GM23338 (cell line): ENCODE measurements around the gene TPCN2. TPM values are rescaled to one million over a fixed set of nuclear protein-coding genes. Genes with fewer than 3 reads are reported as not detected.
A peak's percentile ranks its signal among the peaks of the same experiment; 100 is the strongest.

Experiments
- ATAC-seq: fragments of 200-7000 bp; cut with Tn5 transposase; 3 replicates; pipeline ENCODE4 v1.9.1; 2020
- DNase-seq: peaks from one replicate; pipeline ENCODE4 v3.0.0-alpha.2; 2015; ENCODE audit warnings: low spot score
- H2AFZ ChIP-seq: fragments of 200-600 bp; sonication (generic); 2 replicates; pipeline ENCODE4 v1.8.0; 2016; ENCODE audit warnings: antibody characterized with exemption, mild to moderate bottlenecking, moderate library complexity
- H3F3A ChIP-seq: fragments of 200-600 bp; sonication (generic); replicated peaks from 2 replicates; pipeline ENCODE4 v1.8.0; 2017; ENCODE audit warnings: antibody characterized with exemption, mixed run types, low read depth
- H3K27ac ChIP-seq: fragments of 200-600 bp; sonication (generic); 2 replicates; pipeline ENCODE4 v1.6.1; 2016; ENCODE audit warnings: low read depth
- H3K27me3 ChIP-seq: fragments of 200-600 bp; sonication (generic); 2 replicates; pipeline ENCODE4 v1.8.0; 2016; ENCODE audit warnings: mild to moderate bottlenecking, mixed run types, moderate library complexity; ENCODE audit not compliant: insufficient read depth
- H3K36me3 ChIP-seq: fragments of 200-600 bp; sonication (generic); 2 replicates; pipeline ENCODE4 v1.8.0; 2016; ENCODE audit warnings: mild to moderate bottlenecking; ENCODE audit not compliant: insufficient read depth
- H3K4me1 ChIP-seq: fragments of 200-600 bp; sonication (generic); 2 replicates; pipeline ENCODE4 v1.8.0; 2016; ENCODE audit warnings: mild to moderate bottlenecking, moderate library complexity; ENCODE audit not compliant: insufficient read depth
- H3K4me2 ChIP-seq: fragments of 200-600 bp; sonication (generic); 2 replicates; pipeline ENCODE4 v1.7.1; 2017; ENCODE audit warnings: mixed run types
- H3K4me3 ChIP-seq: fragments of 200-600 bp; sonication (generic); 2 replicates; pipeline ENCODE4 v1.6.1; 2016; ENCODE audit warnings: mixed run types
- H3K79me2 ChIP-seq: fragments of 200-600 bp; sonication (generic); replicated peaks from 2 replicates; pipeline ENCODE4 v1.8.0; 2017; ENCODE audit warnings: mild to moderate bottlenecking; ENCODE audit not compliant: insufficient read depth
- H3K9me2 ChIP-seq: fragments of 200-600 bp; sonication (generic); 2 replicates; pipeline ENCODE4 v1.8.0; 2017; ENCODE audit not compliant: insufficient read depth
- H4K20me1 ChIP-seq: fragments of 200-600 bp; sonication (generic); replicated peaks from 2 replicates; pipeline ENCODE4 v1.8.0; 2017; ENCODE audit warnings: mild to moderate bottlenecking; ENCODE audit not compliant: insufficient read depth
- H3K27ac Mint-ChIP-seq: 2 replicates; pipeline ENCODE4 v1.8.0; 2020; ENCODE audit warnings: inconsistent platforms, mild to moderate bottlenecking, moderate library complexity, mixed read lengths
- H3K27me3 Mint-ChIP-seq: 3 replicates; pipeline ENCODE4 v1.8.0; 2022; ENCODE audit warnings: low read depth, mild to moderate bottlenecking, moderate library complexity, mixed read lengths, inconsistent platforms; ENCODE audit not compliant: insufficient read depth, poor library complexity
- H3K36me3 Mint-ChIP-seq: 3 replicates; pipeline ENCODE4 v1.8.0; 2021; ENCODE audit warnings: low read depth, mild to moderate bottlenecking, inconsistent platforms, moderate library complexity, mixed read lengths
- H3K4me1 Mint-ChIP-seq: 3 replicates; pipeline ENCODE4 v1.8.0; 2020; ENCODE audit warnings: mild to moderate bottlenecking, inconsistent platforms, mixed read lengths
- H3K4me3 Mint-ChIP-seq: 3 replicates; pipeline ENCODE4 v1.8.0; 2021; ENCODE audit warnings: moderate library complexity, mild to moderate bottlenecking, inconsistent platforms, mixed read lengths
- H3K9me3 Mint-ChIP-seq: 3 replicates; pipeline ENCODE4 v1.8.0; 2020; ENCODE audit warnings: moderate library complexity, mild to moderate bottlenecking, inconsistent platforms, mixed read lengths
- EZH2 ChIP-seq: fragments of 200-600 bp; sonication (generic); IDR thresholded peaks from one replicate; pipeline ENCODE4 v1.8.0; 2017; ENCODE audit warnings: antibody characterized with exemption, mild to moderate bottlenecking, low read depth; ENCODE audit not compliant: unreplicated experiment
- EZH2phosphoT487 ChIP-seq: fragments of 200-600 bp; sonication (generic); IDR thresholded peaks from one replicate; pipeline ENCODE4 v1.8.1; 2018; ENCODE audit warnings: antibody characterized with exemption; ENCODE audit not compliant: unreplicated experiment
- JUNB ChIP-seq: IDR thresholded peaks from one replicate; pipeline ENCODE4 v1.6.1; 2016; ENCODE audit warnings: antibody characterized with exemption; ENCODE audit not compliant: unreplicated experiment
- NANOG ChIP-seq: IDR thresholded peaks from 2 replicates; pipeline ENCODE4 v1.6.1; 2016; ENCODE audit warnings: antibody characterized with exemption, borderline replicate concordance
- POLR2AphosphoS5 ChIP-seq: IDR thresholded peaks from 2 replicates; pipeline ENCODE4 v1.6.1; 2016; ENCODE audit warnings: antibody characterized with exemption, low read depth
- REST ChIP-seq: IDR thresholded peaks from one replicate; pipeline ENCODE4 v1.6.1; 2018; ENCODE audit warnings: antibody characterized with exemption; ENCODE audit not compliant: unreplicated experiment
- ZNF114 ChIP-seq: fragments of 250-450 bp; sonication (Bioruptor Pico); IDR thresholded peaks from 2 replicates; pipeline ENCODE4 v1.5.0; 2020; ENCODE audit warnings: mild to moderate bottlenecking, moderate library complexity
- ZNF331 ChIP-seq: fragments of 250-450 bp; sonication (Bioruptor Pico); IDR thresholded peaks from 2 replicates; pipeline ENCODE4 v1.5.0; 2020; ENCODE audit warnings: low read depth, mild to moderate bottlenecking, moderate library complexity
- ZNF462 ChIP-seq: fragments of 250-450 bp; sonication (Bioruptor Pico); IDR thresholded peaks from 2 replicates; pipeline ENCODE4 v1.5.0; 2020; ENCODE audit warnings: mild to moderate bottlenecking, moderate library complexity
- polyA plus RNA-seq: library from polyadenylated mRNA; unstranded; fragments of >200 nt; fragmentation: Nextera tagmentation; extraction: Ambion mirVana; gene quantifications from 2 replicates; pipeline ENCODE4 v1.2.1, GENCODE V29; 2016
- total RNA-seq: library from RNA; depleted of rRNA; stranded (reverse); fragments of >200 nt; shearing (Covaris generic); gene quantifications from 2 replicates; pipeline ENCODE4 v1.2.3, GENCODE V29; 2014
- TF ChIP-seq, protein P1 (sequence below), 2 experiments: fragments of 200-600 bp in 1 of 2; sonication (generic) in 1 of 2; conservative IDR thresholded peaks; 2 replicates each; pipeline versions ENCODE4 v1.5.1 to v1.6.1; 2016 to 2017; ENCODE audit warnings: antibody characterized with exemption in 2 of 2, low read depth in 2 of 2, mild to moderate bottlenecking in 2 of 2, moderate library complexity in 1 of 2

TPCN2 gene
- total and polyA plus RNA-seq, 2 experiments from 2014 or later = 5.8 to 14.7 TPM

GRCh38 chr11:69130654-69131053 is 81.9 kb downstream of the TPCN2 start:
- Histone ChIP-seq H3K4me1 (no peaks in the 10 kb centered on the region), H3F3A (no peaks in the 10 kb centered on the region), H3K4me2 (no peak overlapping the region), H4K20me1 (no peaks in the 10 kb centered on the region), H3K27ac (no peak overlapping the region), H3K4me3 (no peak overlapping the region), H2AFZ (no peak overlapping the region), H3K9me2 (0 out of 2 replicates have a peak, but pooled peaks cover 4% of the 10 kb centered on the region), H3K36me3 (peaks cover 8% of the 10 kb centered on the region), H3K79me2 (no peaks in the 10 kb centered on the region), H3K27me3 (no peaks in the 10 kb centered on the region)
- Mint-ChIP-seq H3K27me3 (peaks cover 7% of the 10 kb centered on the region), H3K9me3 (peaks cover 38% of the 10 kb centered on the region), H3K4me1 (peaks cover 4% of the 10 kb centered on the region; the same call in 1 of the 3 replicates), H3K36me3 (peaks cover 22% of the 10 kb centered on the region; the same call in 2 of the 3 replicates), H3K4me3 (no peak overlapping the region), H3K27ac (no peak overlapping the region)
- DNase-seq = peak; percentile 22
- no peak; the same call in 2 of the 3 replicates for ATAC-seq
- TF ChIP-seq ZNF114 (CRISPR knock-in tag) = no peak
- no peak for TF ChIP-seq NANOG
- no peak for TF ChIP-seq ZNF331 (CRISPR knock-in tag)
- TF ChIP-seq ZNF462 (CRISPR knock-in tag) = no peak
- TF ChIP-seq EZH2phosphoT487 = no peak

DNA sequence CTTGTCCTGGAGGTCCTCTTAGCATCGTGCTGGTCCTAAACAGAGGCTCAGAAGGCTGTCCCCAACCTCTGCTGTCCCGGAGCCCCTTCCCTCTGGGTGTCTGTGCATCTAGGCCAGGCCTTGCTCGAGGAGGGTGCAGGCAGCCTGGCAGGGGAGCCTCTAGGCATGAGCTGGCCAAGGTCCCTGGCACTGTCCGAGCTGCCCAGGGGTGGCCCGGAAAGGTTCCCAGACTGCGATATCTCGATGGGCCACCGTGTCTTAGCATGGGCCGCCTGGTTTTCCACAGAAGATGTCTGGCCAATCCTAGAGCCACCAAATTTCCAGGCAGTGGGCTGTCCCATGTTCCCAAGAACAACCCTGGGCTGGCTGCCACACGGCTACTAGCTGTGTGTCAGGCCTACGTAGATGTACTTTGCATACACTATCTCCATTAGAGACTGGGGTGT is 82.4 kb downstream of the TPCN2 start:
- ATAC-seq (peak; percentile 25), DNase-seq (no peak)
- peaks cover 4% of the 10 kb centered on the region; the same call in 1 of the 3 replicates for H3K4me1 Mint-ChIP-seq
- 0 out of 2 replicates have a peak, but pooled peaks cover 4% of the 10 kb centered on the region for H3K9me2 ChIP-seq
- peaks cover 38% of the 10 kb centered on the region for H3K9me3 Mint-ChIP-seq
- H3K4me3 Mint-ChIP-seq = no peak overlapping the region
- H3K27ac Mint-ChIP-seq = no peak overlapping the region
- peaks cover 8% of the 10 kb centered on the region for H3K36me3 ChIP-seq
- H3K36me3 Mint-ChIP-seq = peaks cover 22% of the 10 kb centered on the region; the same call in 2 of the 3 replicates
- H3K4me2 ChIP-seq = no peak overlapping the region
- H3K4me3 ChIP-seq = no peak overlapping the region
- H3K27me3 ChIP-seq = no peaks in the 10 kb centered on the region
- H3K27ac ChIP-seq = no peak overlapping the region
- H3F3A ChIP-seq = no peaks in the 10 kb centered on the region
- H3K4me1 ChIP-seq = no peaks in the 10 kb centered on the region
- H3K27me3 Mint-ChIP-seq = peaks cover 7% of the 10 kb centered on the region
- no peak overlapping the region for H2AFZ ChIP-seq
- no peaks in the 10 kb centered on the region for H4K20me1 ChIP-seq
- no peaks in the 10 kb centered on the region for H3K79me2 ChIP-seq
- TF ChIP-seq REST (no peak), EZH2phosphoT487 (no peak), EZH2 (no peak), ZNF331 (CRISPR knock-in tag) (no peak), JUNB (no peak), POLR2AphosphoS5 (no peak), ZNF114 (CRISPR knock-in tag) (no peak)
- TF ChIP-seq, protein P1, sequence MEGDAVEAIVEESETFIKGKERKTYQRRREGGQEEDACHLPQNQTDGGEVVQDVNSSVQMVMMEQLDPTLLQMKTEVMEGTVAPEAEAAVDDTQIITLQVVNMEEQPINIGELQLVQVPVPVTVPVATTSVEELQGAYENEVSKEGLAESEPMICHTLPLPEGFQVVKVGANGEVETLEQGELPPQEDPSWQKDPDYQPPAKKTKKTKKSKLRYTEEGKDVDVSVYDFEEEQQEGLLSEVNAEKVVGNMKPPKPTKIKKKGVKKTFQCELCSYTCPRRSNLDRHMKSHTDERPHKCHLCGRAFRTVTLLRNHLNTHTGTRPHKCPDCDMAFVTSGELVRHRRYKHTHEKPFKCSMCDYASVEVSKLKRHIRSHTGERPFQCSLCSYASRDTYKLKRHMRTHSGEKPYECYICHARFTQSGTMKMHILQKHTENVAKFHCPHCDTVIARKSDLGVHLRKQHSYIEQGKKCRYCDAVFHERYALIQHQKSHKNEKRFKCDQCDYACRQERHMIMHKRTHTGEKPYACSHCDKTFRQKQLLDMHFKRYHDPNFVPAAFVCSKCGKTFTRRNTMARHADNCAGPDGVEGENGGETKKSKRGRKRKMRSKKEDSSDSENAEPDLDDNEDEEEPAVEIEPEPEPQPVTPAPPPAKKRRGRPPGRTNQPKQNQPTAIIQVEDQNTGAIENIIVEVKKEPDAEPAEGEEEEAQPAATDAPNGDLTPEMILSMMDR (conservative IDR thresholded peaks at IDR 0.05; ENCODE audit: low read depth in 2 of 2) = no peak
